Choroid plexus epithelial cell (primary cell): Measurements from ENCODE around the gene RANBP17.
"Not testable (repeated sequence)": the region's sequence is repeated elsewhere in the genome, so short reads cannot be mapped to it uniquely, and the experiment has no call there.

Experiments
- DNase-seq: peaks from one replicate; pipeline ENCODE4 v3.0.0-alpha.2; 2010; ENCODE audit warnings: low read depth
- H3K4me3 ChIP-seq: 2 replicates; pipeline ENCODE4 v1.5.1; 2011; ENCODE audit warnings: low read depth, mild to moderate bottlenecking, control low read depth, low read length, moderate library complexity
- TF ChIP-seq, protein P1 (sequence below): conservative IDR thresholded peaks from 2 replicates; pipeline ENCODE4 v1.5.1; 2011; ENCODE audit warnings: low read depth, mild to moderate bottlenecking, control low read depth, inconsistent platforms, low read length, moderate library complexity

RANBP17 gene

DNA sequence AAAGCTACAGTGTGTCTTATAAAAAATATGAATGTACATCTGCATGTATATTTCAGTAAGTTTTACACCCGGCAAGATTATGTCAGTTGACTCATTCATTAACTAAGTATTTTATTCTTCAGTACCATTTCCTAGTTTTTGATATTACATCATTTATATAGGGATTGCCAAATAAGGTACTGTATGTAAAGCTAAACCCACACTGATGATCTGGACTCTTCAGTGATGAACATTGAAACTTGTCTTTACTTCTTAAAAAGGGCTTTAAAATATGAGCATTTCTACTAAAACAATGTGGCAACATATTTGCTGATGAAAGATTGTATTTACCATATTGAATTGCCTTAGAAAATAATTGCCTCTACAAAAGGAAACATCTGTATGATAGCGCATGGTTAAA is 295.5 kb downstream of the RANBP17 start:
- peak; percentile 4 for DNase-seq
- H3K4me3 ChIP-seq: no peak overlapping the region
- TF ChIP-seq, protein P1, sequence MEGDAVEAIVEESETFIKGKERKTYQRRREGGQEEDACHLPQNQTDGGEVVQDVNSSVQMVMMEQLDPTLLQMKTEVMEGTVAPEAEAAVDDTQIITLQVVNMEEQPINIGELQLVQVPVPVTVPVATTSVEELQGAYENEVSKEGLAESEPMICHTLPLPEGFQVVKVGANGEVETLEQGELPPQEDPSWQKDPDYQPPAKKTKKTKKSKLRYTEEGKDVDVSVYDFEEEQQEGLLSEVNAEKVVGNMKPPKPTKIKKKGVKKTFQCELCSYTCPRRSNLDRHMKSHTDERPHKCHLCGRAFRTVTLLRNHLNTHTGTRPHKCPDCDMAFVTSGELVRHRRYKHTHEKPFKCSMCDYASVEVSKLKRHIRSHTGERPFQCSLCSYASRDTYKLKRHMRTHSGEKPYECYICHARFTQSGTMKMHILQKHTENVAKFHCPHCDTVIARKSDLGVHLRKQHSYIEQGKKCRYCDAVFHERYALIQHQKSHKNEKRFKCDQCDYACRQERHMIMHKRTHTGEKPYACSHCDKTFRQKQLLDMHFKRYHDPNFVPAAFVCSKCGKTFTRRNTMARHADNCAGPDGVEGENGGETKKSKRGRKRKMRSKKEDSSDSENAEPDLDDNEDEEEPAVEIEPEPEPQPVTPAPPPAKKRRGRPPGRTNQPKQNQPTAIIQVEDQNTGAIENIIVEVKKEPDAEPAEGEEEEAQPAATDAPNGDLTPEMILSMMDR: no peak

DNA sequence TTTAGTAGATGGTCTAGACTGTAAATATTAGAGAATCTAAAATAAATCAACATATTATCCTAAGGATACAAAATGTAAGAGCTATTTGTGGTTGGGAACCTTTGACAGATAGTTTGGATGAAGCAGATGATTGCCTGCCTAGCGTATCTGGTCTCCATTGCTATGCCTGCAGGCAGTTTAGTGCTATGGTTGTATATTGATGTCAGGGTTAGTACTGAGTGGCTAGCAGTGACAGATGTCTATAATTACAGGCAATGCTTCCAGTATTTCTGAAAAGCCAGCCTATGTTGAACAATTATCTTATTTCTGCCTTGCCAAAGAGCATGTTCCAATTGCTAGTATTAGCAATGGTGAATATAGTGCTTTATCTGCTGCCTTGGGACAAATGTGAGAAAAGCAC is 296.0 kb downstream of the RANBP17 start:
- no peak for DNase-seq
- H3K4me3 ChIP-seq: no peak overlapping the region
- TF ChIP-seq, protein P1: no peak

DNA sequence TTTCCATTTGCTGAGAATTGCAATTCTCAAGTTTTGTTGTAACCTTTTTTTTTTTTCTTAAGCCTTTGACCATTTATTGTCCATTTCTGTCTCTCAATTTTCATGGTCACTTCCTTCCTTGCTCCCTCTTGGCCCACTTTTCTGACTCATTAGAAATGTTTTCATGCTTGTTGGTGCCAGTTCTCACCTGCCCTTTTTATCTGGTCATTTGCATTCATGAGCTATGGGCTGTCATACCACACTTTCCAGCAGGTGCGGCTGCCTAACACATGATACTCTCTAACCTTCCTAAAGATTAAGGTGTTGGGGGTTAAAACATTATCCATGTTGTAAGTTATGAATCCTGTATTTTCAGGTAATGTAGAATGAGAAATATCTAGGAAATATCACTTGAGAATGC is 296.8 kb downstream of the RANBP17 start:
- DNase-seq: no peak
- TF ChIP-seq, protein P1: no peak
- H3K4me3 ChIP-seq: no peak overlapping the region

DNA sequence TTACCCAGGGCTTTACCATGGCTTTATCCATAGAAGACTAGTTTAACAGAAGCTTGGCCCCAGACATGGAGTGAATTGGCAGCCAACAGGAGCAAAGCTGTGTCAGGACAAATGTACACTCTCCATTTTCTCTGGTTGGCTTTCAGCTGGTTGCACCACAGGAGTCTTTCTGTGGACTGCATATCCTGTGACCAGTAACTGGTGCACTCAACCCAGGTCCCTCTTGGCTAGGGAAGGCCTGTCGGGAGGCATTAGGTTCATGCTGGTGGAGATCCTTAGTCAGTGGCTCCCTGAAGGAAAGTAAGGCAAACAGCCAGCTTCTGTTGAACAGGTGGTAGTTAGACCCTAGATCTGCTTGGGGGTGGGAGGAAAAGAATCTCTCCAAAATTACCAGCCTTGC is 300.3 kb downstream of the RANBP17 start:
- peak; percentile 7 for DNase-seq
- TF ChIP-seq, protein P1: no peak
- H3K4me3 ChIP-seq: no peak overlapping the region

GRCh38 chr5:171162596-171162995 is 300.8 kb downstream of the RANBP17 start:
- no peak overlapping the region for H3K4me3 ChIP-seq
- peak; percentile 80 for DNase-seq
- TF ChIP-seq, protein P1: peak; percentile 83

DNA sequence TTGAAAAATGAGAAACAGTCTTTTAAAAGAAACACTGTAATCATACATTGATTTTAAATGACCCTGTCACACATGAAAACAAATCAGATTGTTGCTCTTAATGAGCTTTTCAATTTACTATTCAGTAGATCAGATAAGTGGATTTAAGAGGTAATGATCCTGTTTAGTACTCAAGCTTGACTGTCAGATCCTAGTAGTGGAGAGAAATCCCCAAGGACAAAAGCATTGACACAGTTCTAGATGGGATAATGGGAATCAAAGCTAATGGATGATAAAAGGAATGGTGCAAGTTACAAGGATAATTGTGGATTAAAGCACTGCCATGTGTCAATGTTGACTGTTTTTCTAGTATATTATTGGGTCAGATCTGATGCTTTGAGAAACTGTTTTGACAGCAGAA is 304.9 kb downstream of the RANBP17 start:
- no peak overlapping the region for H3K4me3 ChIP-seq
- TF ChIP-seq, protein P1: no peak
- DNase-seq: no peak

- no peak overlapping the region for H3K4me3 ChIP-seq
- TF ChIP-seq, protein P1: no peak
Measured at GRCh38 chr5:171168171-171168570, 306.4 kb downstream of the RANBP17 start.

GRCh38 chr5:171174960-171175359 is 313.1 kb downstream of the RANBP17 start:
- not testable (repeated sequence) for H3K4me3 ChIP-seq, DNase-seq

More at GRCh38 chr5:171168171-171168570, 306.4 kb downstream of the RANBP17 start:
- DNase-seq: no peak
